Stimulated activated CD8-positive, alpha-beta memory T cell treated with anti-CD3 and anti-CD28 coated beads, Interleukin-7, amount 100 ng/mL, for 1 hour (primary cell): ENCODE data around the gene DDB1.
"Not testable (repeated sequence)": the region's sequence is repeated elsewhere in the genome, so short reads cannot be mapped to it uniquely, and the experiment has no call there.

Experiments used
- DNase-seq, 2 donors: peaks; one replicate each; pipeline ENCODE4 v3.0.0-alpha.2; 2020; ENCODE audit warnings: low read depth in 2 of 2

The DDB1 gene

DNA sequence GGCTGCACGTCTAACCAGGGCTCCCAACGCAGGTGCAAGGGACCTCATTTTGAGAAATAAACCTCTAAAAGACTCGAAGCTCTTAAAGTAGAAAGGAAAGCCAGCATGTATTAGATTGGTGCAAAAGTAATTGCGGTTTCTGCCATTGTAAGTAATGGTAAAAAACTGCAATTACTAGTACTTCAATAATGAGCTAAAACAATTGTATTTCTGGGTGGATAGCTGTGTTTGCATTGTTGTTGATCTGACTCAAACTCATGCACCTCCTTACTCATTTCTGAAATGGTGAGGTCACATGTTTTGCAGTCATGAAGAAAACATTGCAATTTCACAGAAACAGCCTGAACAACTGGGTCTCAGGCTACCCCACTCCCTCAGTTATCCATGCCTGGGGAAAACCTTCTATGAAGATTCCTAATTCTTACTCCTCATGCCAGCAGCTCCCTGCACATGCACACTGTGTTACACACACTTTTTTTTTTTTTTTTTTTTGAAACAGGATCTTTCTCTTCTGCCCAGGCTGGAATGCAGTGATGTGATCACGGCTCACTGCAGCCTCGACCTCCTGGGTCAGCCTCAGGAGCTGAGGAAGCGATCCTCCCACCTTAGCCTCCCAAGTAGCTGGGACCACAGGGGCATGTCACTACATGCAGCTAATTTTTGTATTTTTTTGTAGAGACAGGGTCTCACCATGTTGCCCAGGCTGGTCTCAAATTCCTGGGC, 62.4 kb downstream of the DDB1 start:
- no peak for DNase-seq

DNA sequence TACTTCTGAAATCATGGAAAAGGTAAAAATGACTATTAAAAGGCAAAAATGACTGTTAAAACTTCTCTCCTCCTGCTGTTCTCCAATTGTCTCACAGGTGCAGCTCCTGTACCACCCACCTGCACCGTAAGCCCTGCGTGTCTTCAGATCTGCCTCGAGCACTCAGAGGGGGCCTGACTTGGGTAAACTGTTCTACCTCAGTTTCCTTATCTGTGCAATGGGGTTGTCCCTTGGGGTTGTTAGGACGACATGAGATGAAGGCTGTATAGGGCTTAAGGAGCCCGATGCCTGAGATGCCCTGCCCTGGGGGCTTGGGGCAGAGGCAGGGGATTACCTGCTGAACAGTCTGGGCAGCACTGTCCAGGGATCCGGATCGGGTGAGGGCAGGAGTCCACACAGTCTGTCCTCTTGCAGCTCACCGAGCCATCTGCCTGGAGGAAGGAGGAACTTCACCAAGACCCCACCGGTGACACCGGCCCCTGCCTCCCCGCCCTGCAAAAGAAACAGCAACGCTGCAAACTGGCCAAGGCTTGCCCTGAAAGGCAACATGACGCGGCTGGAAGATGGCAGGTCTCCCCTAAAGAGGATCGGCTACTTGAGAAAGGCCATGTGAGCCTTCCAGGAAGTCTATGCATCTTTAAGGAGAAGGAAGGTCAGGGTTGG, 64.2 kb downstream of the DDB1 start:
- DNase-seq = no peak

DNA sequence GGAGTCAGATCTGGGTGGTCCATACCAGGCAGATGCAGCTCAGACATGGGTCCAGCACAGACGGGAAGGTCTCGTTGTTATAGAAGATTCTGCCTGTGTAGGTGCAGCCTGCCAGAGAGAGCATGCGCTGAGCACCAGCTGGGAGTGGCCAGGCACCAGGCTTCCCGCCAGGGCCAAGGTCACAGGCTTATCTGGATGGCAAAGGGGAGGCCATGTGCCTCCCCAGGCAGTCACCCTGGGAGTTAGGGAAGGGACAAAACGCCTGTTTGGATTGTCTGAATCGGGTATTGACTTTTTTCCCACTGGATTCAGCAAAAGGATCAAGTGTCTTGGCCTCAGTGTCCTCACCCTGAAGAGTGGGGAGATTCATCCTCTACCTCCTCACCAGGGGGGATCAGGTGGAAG, 65.5 kb downstream of the DDB1 start:
- no peak for DNase-seq

DNA sequence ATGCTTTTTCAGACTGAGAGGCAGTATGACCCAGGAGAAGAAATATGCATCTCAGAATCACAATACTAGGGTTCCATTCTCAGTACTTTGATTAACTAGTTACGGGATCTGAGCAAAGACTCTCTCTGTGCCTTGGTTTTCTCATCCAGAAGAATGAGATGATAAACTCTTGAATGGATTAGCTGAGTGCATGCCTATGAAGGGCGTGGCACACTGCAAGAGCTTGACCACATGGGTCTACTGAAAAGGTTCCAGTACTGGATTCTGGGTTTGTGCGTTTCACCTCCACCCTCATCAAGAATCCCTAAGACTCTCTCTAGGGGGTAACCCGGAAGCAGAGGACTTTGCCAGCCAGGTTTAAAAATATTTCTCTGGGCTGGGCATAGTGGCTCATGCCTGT, 66.3 kb downstream of the DDB1 start:
- DNase-seq = no peak

DNA sequence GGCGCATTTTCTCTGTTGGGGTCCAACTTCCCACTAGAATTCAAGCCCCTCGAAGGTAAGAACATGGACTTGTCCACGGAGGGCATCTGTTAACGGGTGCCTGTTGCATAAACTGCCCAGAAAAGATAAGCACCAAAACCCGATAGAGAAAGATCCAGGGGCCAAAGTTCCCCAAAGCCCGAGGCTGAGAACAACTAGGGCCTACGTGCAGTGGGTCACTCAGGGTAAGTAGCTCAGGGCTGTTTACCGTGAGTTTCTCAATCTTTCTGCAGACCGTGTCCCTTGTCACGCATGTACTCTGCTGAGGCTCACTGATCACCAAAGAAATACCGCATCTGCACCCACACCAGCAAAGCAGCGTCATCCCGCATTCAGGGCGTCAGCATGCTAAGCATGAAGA, 67.5 kb downstream of the DDB1 start:
- no peak for DNase-seq

DNA sequence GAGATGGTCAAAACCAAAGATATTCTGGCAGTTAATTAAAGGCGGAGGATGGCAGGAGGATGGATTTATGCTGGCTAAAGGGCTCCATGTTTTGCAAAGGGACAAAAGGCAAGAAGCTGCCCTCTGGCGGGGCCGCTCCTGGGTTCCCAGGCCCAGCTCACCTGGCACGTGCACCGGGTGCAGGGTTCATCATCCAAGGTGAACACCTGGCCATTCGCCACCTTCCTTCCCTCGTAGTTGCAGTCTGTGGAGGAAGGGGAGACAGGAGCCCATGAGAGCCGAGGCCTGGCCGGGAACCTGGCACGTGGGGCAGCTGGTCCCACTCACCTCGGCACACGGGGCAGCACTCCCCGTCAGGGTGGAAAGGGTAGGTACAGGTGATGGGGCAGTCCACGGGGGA, 68.1 kb downstream of the DDB1 start:
- DNase-seq = no peak

DNA sequence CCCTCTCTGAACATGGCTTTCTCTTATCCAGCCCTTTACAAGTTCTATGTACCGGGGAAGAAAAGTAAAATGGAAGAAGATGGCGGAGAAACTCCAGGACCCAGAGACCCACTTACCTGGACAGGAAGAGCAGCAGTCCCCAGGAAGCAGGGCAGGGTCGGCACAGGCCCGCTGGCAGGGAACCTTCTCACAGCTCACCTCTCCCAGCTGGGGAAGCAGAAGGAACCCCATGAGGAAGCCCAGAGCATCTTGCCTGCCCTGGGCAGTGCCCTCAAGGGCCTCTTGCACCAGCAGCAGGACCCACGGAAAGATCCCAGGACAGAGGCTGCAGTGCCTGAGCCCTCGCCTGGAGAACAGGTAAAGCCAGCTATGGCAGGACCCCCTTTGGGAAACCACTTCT, 68.5 kb downstream of the DDB1 start:
- DNase-seq = no peak

DNA sequence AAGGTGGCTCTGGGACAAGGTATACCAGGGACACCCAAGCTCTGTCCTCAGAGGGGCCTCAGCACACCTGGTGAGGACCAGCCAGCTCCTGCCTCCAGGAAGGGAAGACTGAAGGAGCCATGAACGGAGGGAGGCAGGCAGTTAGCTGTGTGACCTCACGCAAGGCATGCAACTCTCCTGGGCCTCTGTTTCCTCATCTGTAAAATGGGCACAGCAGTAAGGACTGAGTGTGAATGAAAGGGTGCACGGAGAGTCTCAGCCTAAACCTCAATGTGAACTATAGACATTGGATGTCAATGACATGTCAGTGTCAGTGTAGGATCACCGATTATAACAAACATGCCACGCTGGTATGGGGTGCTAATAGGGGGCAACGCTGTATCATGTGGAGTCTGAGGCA, 73.5 kb downstream of the DDB1 start:
- DNase-seq = no peak

DNA sequence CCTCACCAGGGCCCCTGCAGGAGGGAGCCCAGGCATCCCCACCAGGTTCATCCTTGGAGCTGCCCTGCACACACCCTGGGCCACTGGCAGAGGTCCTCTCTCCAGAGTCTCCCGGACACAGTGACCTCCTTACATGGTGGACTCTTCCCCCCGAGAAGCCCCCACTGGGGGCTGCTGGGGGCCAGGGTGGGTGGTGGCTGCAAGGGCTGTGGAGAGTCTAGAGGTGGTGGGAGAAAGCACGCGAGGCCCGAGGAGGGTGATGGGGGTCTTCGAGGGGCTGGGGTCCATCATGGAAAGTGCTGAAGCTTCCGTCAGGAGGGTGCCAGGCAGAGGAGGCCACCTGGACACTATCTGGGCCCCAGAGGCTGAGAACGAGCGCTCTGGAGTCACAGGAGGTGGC, 74.4 kb downstream of the DDB1 start:
- no peak for DNase-seq

DNA sequence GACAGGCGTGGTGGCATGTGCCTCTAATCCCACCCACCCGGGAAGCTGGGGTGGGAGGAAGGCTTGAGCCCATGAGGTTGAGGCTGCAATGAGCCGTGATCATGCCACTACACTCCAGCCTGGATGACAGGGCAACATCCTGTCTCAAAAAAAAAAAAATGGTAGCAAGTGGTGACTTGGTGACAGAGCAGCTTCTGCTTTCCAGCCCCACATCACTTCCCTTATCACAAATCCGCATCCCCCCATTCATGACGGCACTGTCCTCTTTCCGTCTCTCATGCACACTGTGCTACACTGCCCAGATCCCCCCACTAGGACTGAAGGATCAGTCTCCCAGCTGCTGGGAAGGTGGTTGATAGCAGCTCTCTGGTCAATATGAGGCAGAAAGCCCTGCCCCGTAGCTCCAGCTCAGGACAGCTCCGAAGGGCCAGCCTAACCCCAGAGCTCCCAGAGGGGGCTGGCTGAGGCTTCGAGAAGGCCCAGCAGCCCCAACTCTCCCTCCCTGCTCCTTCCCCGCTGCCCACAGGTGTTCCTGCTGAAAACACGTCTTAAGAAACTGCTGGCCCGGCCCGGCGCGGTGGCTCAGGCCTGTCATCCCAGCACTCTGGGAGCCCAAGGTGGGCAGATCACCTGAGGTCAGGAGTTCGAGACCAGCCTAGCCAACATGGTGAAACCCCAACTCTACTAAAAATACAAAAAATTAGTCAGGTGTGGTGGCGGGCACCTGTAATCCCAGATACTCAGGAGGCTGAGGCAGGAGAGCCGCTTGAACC, 76.0 kb downstream of the DDB1 start:
- no peak for DNase-seq

DNA sequence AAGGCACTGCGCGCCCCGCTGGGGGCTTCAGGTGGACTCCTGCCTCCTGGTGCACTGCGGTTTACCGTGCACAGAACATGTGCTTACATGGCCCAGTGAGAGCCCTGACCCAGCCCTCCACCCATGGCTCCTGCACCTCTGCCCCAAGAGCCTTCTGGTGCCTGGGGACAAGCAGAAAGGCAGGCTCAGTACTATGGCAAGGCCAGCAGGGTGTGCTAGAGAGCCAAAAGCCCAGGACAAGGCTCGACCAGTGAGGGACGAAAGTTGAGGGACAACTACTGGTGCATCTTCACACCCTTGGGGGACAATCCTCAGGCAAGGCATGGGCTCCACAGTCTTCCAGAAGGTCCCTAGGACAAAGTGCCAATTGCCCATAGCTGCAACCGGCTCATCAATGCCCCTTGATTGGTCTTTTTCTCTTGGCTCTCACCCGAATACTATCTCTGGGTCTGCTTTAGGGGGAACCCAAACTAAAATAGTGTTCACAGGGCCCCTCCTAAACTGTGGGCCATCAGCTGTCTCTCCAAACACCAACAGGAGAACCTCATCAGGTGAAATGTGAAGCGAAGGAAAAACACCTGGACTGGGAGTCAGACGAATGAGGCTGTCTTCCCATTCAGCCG, 78.4 kb downstream of the DDB1 start:
- DNase-seq = peak; percentile 12 to 25

DNA sequence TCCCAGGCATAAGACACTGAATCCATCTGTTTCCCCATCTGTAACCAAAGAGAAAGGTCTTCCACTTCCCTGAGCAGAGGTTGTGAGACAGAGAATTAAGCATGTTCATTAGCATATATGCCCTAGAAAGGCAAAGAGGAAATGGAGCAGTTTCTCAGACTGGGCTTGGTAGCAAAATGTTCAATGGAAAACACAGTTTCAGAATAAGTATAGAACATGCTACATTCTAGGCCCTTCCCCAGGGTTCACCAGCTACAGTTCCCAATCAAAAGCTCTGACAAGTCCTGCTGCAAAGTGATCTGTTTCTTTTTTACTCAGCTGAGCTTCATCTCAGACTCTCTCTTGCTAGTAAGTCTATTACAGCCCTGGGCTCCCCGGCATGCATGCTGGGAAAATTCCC, 80.6 kb downstream of the DDB1 start:
- DNase-seq = not testable (repeated sequence)

DNA sequence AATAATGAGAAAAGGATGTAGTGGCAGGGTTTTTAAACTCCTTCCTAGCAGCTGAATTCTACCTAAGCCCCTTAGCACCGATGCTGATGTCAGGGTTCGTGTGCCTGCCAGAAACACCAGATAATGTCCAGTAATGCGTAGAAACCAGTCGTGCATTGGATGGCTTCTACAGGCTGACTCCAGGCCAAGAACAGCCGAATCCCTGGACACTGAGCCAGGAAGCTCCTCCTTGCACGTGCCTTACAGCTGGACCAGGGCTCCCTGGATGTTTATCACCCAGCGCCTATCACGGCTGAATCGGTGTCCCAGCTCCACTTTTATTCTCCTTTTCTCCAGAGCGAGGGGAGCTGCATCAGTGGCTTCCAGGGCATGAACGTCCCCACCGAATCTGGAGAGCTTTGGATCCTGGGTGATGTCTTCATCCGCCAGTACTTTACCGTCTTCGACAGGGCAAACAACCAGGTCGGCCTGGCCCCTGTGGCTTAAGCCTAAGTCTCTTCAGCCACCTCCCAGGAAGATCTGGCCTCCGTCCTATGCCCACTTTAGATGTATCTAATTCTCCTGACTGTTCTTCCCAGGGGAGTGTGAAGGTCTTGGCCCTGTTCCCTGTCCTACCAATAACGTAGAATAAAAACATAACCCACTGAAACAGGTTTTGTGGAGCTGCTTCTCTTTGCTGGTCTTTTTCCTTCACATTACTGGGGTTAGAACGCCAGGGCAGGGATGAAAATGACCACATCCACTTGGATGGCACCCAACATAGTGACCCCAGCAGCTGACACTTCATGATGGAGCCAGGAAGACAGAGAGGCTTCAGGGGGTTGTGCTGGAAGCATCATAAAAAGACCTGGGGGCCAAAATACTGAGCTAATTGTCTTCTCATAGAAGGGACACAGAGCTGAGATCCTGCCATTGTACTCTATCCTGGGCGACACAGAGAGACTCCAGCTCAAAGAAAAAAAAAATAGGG, 81.8 kb downstream of the DDB1 start:
- DNase-seq = not testable (repeated sequence)
